Measurements from ENCODE around the gene ZNF613. TPM values are rescaled to one million over a fixed set of nuclear protein-coding genes. Genes with fewer than 3 reads are reported as not detected.

ZNF613 gene
- total and polyA plus RNA-seq, 2 experiments from 2014 or later: 5.2 to 6.5 TPM

DNA sequence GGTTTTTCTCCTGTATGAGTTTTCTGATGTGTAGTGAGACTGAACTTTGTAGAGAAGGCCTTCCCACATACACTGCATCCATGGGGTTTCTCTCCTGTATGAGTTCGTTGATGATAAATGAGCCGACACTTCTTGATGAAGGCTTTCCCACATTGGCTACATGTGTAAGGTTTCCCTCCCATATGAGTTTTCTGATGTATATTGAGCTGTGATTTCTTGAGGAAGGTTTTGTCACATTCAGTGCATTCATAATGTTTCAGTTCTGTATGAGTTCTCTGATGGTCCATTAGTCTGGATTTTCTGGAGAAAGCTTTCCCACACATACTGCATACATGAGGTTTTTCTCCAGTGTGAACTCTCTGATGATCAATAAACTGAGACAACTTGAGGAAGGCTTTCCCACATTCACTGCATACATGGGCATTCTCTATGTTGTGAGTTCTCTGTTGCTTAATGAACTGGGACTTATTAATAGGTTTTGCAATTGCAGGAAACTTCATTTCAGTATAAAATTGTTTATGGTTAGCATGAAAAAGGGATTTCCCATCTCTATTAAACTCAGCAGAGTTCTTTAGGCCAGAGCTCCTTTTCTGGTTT is 66.9 kb downstream of the ZNF613 start:
- H3K4me3 ChIP-seq: no peak overlapping the region

More for the DNA sequence above, 66.9 kb downstream of the ZNF613 start:
- H3K27me3 ChIP-seq: no peaks in the 10 kb centered on the region
- WGBS (ENCODE audit: low lambda C conversion rate, missing lambda C conversion rate): 100% methylated on average over 2 of the region's 2 CpGs
- H3K4me1 ChIP-seq (ENCODE audit: insufficient read depth): no peaks in the 10 kb centered on the region
- peaks cover 72% of the 10 kb centered on the region for H3K9me3 ChIP-seq (ENCODE audit: low read depth)
- no peak for TF ChIP-seq EZH2 (IDR thresholded peaks at IDR 0.05; ENCODE audit: borderline replicate concordance)
- TF ChIP-seq, protein P1, sequence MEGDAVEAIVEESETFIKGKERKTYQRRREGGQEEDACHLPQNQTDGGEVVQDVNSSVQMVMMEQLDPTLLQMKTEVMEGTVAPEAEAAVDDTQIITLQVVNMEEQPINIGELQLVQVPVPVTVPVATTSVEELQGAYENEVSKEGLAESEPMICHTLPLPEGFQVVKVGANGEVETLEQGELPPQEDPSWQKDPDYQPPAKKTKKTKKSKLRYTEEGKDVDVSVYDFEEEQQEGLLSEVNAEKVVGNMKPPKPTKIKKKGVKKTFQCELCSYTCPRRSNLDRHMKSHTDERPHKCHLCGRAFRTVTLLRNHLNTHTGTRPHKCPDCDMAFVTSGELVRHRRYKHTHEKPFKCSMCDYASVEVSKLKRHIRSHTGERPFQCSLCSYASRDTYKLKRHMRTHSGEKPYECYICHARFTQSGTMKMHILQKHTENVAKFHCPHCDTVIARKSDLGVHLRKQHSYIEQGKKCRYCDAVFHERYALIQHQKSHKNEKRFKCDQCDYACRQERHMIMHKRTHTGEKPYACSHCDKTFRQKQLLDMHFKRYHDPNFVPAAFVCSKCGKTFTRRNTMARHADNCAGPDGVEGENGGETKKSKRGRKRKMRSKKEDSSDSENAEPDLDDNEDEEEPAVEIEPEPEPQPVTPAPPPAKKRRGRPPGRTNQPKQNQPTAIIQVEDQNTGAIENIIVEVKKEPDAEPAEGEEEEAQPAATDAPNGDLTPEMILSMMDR (IDR thresholded peaks at IDR 0.05; ENCODE audit: poor library complexity): no peak
- TF ChIP-seq EZH2phosphoT487 (IDR thresholded peaks at IDR 0.05; ENCODE audit: low read depth, severe bottlenecking, unreplicated experiment): no peak
- DNase-seq (ENCODE audit: low spot score): no peak
- no peaks in the 10 kb centered on the region for H4K20me1 ChIP-seq (ENCODE audit: insufficient read depth, poor library complexity, severe bottlenecking)
- H3K9me2 ChIP-seq (replicated peaks; ENCODE audit: insufficient read depth): no peaks in the 10 kb centered on the region
- H3K36me3 ChIP-seq (replicated peaks; ENCODE audit: insufficient read depth, low read depth): peaks cover 26% of the 10 kb centered on the region
- H3K27ac ChIP-seq: no peak overlapping the region
- H3K79me2 ChIP-seq: no peaks in the 10 kb centered on the region
- H2AFZ ChIP-seq: no peak overlapping the region
- no peak overlapping the region for H3K4me2 ChIP-seq

Other genes with a start within 250 kb of the ZNF613 start
- gene SPACA6, start 234.1 kb upstream of the ZNF613 start, total RNA-seq: 6.9 and 7.2 TPM in 2 replicates
- gene SPACA6, start 234.1 kb upstream of the ZNF613 start, polyA plus RNA-seq: 13.1 and 17.7 TPM in 2 replicates
- gene HAS1, start 203.5 kb upstream of the ZNF613 start, total RNA-seq: 0.13 TPM in 1 of 2 replicates, not detected in the other
- 0.07 and 1.4 TPM in 2 replicates for gene HAS1, start 203.5 kb upstream of the ZNF613 start, polyA plus RNA-seq
- gene FPR1, start 175.6 kb upstream of the ZNF613 start, total RNA-seq: 0.24 and 0.53 TPM in 2 replicates
- gene FPR1, start 175.6 kb upstream of the ZNF613 start, polyA plus RNA-seq: 1.7 and 2.6 TPM in 2 replicates
- gene FPR2, start 166.3 kb upstream of the ZNF613 start, total RNA-seq: not detected in 2 replicates
- not detected in 2 replicates for gene FPR2, start 166.3 kb upstream of the ZNF613 start, polyA plus RNA-seq
- gene FPR3, start 132.3 kb upstream of the ZNF613 start, total RNA-seq: not detected in 2 replicates
- not detected in 2 replicates for gene FPR3, start 132.3 kb upstream of the ZNF613 start, polyA plus RNA-seq
- 10.4 and 16.3 TPM in 2 replicates for gene ZNF577, start 39.5 kb upstream of the ZNF613 start, total RNA-seq
- 7.4 and 11.1 TPM in 2 replicates for gene ZNF577, start 39.5 kb upstream of the ZNF613 start, polyA plus RNA-seq
- gene ZNF649, start 22.5 kb upstream of the ZNF613 start, total RNA-seq: 13.6 and 16.0 TPM in 2 replicates
- gene ZNF649, start 22.5 kb upstream of the ZNF613 start, polyA plus RNA-seq: 4.9 and 8.6 TPM in 2 replicates
- 3.5 and 4.3 TPM in 2 replicates for gene ZNF350, start 59.4 kb downstream of the ZNF613 start, total RNA-seq
- gene ZNF350, start 59.4 kb downstream of the ZNF613 start, polyA plus RNA-seq: 3.1 and 5.0 TPM in 2 replicates
- 11.6 and 17.6 TPM in 2 replicates for gene ZNF615, start 80.7 kb downstream of the ZNF613 start, total RNA-seq
- gene ZNF615, start 80.7 kb downstream of the ZNF613 start, polyA plus RNA-seq: 3.4 and 4.9 TPM in 2 replicates
- 10.7 and 10.8 TPM in 2 replicates for gene ZNF614, start 100.9 kb downstream of the ZNF613 start, total RNA-seq
- 4.2 and 5.5 TPM in 2 replicates for gene ZNF614, start 100.9 kb downstream of the ZNF613 start, polyA plus RNA-seq
- 7.4 and 10.1 TPM in 2 replicates for gene ZNF432, start 121.4 kb downstream of the ZNF613 start, total RNA-seq
- 3.4 and 4.8 TPM in 2 replicates for gene ZNF432, start 121.4 kb downstream of the ZNF613 start, polyA plus RNA-seq
- gene ZNF841, start 168.3 kb downstream of the ZNF613 start, total RNA-seq: 21.8 and 22.7 TPM in 2 replicates
- gene ZNF841, start 168.3 kb downstream of the ZNF613 start, polyA plus RNA-seq: 4.1 and 5.2 TPM in 2 replicates
- 9.1 and 10.7 TPM in 2 replicates for gene ZNF616, start 212.5 kb downstream of the ZNF613 start, total RNA-seq
- gene ZNF616, start 212.5 kb downstream of the ZNF613 start, polyA plus RNA-seq: 4.6 and 7.8 TPM in 2 replicates
- 4.3 and 9.4 TPM in 2 replicates for gene ZNF836, start 244.1 kb downstream of the ZNF613 start, total RNA-seq
- gene ZNF836, start 244.1 kb downstream of the ZNF613 start, polyA plus RNA-seq: 2.9 and 4.4 TPM in 2 replicates

All from hepatocyte (in vitro differentiated cells).